ENCODE data around the gene PRPF38B. TPM values are rescaled to one million over a fixed set of nuclear protein-coding genes. Genes with fewer than 3 reads are reported as not detected.

PRPF38B gene
- total RNA-seq (26.6 TPM), polyA plus RNA-seq (29.6 TPM)

DNA sequence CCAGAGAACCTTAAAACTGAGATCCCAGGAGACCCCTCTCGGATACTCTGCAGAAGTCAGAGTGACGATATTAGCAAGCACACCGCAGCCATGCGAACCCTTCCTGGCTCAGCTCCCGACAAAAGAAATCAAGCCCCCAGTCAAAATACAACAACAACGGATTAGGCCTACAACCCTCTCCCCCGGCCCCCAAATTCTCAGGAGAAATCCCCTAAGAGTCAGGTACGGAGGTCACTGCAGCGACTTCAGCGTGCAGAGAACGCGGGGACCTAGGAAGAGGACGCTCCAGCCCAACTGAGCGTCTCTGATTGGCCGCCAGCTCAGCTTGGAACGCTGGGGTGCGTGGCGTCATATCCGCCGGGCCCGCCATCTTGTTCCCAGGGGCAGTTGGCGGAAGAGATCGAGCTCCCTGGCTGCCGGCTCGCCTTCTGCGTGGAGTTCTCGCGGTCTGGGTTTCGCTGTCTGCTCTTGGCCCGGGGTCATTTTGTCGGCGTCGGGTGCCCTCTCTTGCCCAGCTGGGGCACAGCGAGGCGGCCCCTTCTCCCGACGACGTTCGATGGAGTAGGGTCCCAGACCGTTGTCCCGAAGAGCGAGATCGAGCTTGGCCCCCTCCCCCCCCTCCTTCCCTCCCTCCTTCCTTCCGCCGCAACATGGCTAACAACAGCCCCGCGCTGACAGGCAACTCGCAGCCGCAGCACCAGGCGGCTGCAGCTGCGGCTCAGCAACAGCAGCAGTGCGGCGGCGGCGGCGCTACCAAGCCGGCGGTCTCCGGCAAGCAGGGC, at the start of gene PRPF38B:
TSS of gene PRPF38B (plus strand) at position 369 of the 782 bp plus-strand sequence. CDS start at position 651, 282 bp downstream.
- no peaks in the 10 kb centered on the region for H3K36me3 ChIP-seq (ENCODE audit: insufficient read depth)
- H3K4me3 ChIP-seq (ENCODE audit: low read depth, low read length): peak within 1 kb of the TSS; percentile 74
- peak; percentile 85 for DNase-seq (ENCODE audit: extremely low spot score)
- H3K27ac ChIP-seq (ENCODE audit: low read depth): peak within 1 kb of the TSS; percentile 97
- no peaks in the 10 kb centered on the region for H3K4me1 ChIP-seq (ENCODE audit: insufficient read depth)
- under 1% methylated on average over 59 of the region's 59 CpGs for WGBS

- no peaks in the 10 kb centered on the region for H3K4me1 ChIP-seq (ENCODE audit: insufficient read depth)
- 28% methylated on average over 3 of the region's 3 CpGs for WGBS
- DNase-seq (ENCODE audit: extremely low spot score): peak; percentile 28
- no peaks in the 10 kb centered on the region for H3K36me3 ChIP-seq (ENCODE audit: insufficient read depth)
- no peak overlapping the region for H3K27ac ChIP-seq (ENCODE audit: low read depth)
- H3K4me3 ChIP-seq (ENCODE audit: low read depth, low read length): no peak overlapping the region
Observed at GRCh38 chr1:108643492-108644335, 48.4 kb upstream of the PRPF38B start.

GRCh38 chr1:108644984-108645383, 47.1 kb upstream of the PRPF38B start:
- Histone ChIP-seq H3K36me3 (ENCODE audit: insufficient read depth) (no peaks in the 10 kb centered on the region), H3K4me1 (ENCODE audit: insufficient read depth) (no peaks in the 10 kb centered on the region), H3K27ac (ENCODE audit: low read depth) (no peak overlapping the region), H3K4me3 (ENCODE audit: low read depth, low read length) (no peak overlapping the region)
- 52% methylated on average over 7 of the region's 7 CpGs for WGBS
- no peak for DNase-seq (ENCODE audit: extremely low spot score)

GRCh38 chr1:108645564-108646184, 46.4 kb upstream of the PRPF38B start:
- H3K4me3 ChIP-seq (ENCODE audit: low read depth, low read length): no peak overlapping the region
- no peaks in the 10 kb centered on the region for H3K4me1 ChIP-seq (ENCODE audit: insufficient read depth)
- no peaks in the 10 kb centered on the region for H3K36me3 ChIP-seq (ENCODE audit: insufficient read depth)
- H3K27ac ChIP-seq (ENCODE audit: low read depth): peak overlapping the region; percentile 97
- 79% methylated on average over 9 of the region's 9 CpGs for WGBS
- no peak for DNase-seq (ENCODE audit: extremely low spot score)

DNA sequence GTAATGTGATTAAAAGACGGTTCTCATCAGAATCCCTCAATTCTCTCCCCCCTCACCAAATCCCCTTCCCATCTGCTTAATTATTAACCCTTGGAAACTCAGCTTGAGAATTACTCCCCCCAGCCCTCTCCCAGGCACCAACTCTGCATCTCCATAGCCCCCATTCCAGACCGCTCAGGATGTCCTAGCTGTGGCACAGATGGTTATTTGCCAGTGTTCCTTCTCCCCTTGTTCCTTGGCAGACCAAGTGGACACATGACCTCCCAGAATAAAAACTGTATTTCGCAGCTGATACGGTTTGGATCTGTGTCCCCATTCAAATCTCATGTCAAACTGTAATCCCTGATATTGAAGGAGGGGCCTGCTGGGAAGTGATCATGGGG, 45.9 kb upstream of the PRPF38B start:
- peak overlapping the region; percentile 97 for H3K27ac ChIP-seq (ENCODE audit: low read depth)
- H3K4me3 ChIP-seq (ENCODE audit: low read depth, low read length): no peak overlapping the region
- no peak for DNase-seq (ENCODE audit: extremely low spot score)
- H3K4me1 ChIP-seq (ENCODE audit: insufficient read depth): no peaks in the 10 kb centered on the region
- H3K36me3 ChIP-seq (ENCODE audit: insufficient read depth): no peaks in the 10 kb centered on the region
- WGBS: 80% methylated on average over 4 of the region's 4 CpGs

DNA sequence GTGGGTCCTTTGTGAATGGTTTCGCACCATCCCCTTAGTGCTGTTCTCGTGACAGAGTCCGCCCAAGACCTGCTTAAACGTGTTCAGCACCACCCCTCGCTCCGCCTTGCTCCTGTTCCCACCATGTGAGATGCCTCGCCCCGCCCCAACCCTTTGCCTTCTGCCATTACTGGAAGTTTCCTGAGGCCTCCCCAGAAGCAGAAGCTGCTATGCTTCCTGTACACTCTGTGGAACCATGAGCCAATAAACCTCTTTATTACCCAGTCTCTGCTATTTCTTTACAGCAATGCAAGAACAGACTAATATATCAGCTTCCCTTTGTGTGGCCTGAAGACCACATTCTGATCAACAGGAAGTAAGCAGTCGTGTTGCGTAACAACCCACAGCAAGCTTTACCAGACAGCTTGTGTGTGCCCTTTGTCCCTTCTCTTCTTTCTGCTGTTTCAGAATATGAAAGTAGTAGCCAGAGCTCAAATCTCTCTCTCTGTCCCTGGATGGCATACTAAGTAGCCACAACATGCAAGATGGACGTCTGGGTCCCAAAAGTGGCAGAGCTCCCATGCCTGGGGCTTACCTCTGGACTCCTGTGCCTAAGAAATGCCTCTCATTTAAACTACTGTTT, 45.4 kb upstream of the PRPF38B start:
- no peaks in the 10 kb centered on the region for H3K36me3 ChIP-seq (ENCODE audit: insufficient read depth)
- H3K27ac ChIP-seq (ENCODE audit: low read depth): peak overlapping the region; percentile 97
- peak; percentile 57 for DNase-seq (ENCODE audit: extremely low spot score)
- no peaks in the 10 kb centered on the region for H3K4me1 ChIP-seq (ENCODE audit: insufficient read depth)
- no peak overlapping the region for H3K4me3 ChIP-seq (ENCODE audit: low read depth, low read length)
- WGBS: 74% methylated on average over 11 of the region's 11 CpGs

DNA sequence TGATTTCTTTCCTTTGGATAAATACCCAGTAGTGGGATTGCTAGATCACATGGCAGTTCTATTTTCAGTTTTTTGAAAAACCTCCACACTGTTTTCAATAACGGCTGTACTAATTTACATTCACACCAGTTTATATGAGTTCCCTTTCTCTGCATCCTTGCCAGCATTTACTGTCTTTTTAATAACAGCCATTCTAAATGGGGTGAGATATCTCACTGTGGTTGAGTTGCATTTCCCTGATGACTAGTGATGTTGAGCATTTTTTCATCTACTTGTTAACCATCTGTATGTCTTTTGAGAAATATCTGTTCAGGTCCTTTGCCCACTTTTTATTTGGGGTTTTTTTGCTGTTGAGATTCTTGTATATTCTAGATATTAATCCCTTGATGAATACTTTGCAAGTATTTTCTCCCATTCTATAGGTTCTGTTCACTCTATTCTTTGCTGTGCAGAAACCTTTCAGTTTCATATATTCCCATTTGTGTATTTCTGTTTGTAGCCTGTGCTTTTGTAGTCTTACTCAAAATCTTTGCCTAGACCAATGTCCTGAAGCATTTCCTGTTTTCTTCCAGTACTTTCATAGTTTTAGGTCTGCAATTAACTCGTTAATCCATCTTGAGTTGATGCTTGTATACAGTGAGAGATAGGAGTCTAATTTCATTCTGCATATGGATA, 38.5 kb upstream of the PRPF38B start:
- Histone ChIP-seq H3K27ac (ENCODE audit: low read depth) (no peak overlapping the region), H3K4me1 (ENCODE audit: insufficient read depth) (no peaks in the 10 kb centered on the region), H3K36me3 (ENCODE audit: insufficient read depth) (no peaks in the 10 kb centered on the region), H3K4me3 (ENCODE audit: low read depth, low read length) (no peak overlapping the region)
- DNase-seq (ENCODE audit: extremely low spot score): no peak
- 73% methylated on average over 2 of the region's 2 CpGs for WGBS

DNA sequence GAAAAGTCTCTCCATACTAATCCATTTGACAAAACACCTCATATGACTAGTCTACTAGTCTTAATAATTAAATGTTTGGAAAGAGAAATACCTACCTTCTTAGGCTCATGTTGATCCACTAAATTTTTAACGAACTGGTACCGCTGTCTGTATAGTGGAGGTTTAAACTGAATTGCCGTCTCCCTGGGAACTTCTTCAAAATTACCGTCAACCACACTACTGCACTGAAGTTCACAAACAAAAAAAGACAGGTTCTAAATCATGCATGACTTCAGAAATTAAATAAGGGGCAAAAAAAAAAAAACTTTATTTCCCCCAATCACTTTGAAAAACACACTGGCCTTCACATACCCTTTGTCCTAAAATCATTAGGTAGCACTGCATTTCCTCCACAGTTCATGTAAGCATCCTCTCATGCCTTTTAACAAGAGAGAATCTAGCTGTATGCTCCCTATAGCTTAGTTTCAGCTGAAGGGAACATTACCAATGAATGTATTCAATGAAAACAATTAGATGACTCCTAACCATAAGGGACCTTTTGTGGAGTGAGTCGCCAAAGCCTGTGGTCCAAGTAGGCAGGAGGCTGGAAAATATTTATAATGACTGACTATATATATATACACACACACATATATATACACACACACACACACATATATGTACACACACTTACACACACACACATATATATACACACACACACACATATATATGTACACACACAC, 34.6 kb upstream of the PRPF38B start:
- no peak overlapping the region for H3K27ac ChIP-seq (ENCODE audit: low read depth)
- 89% methylated on average over 5 of the region's 5 CpGs for WGBS
- H3K36me3 ChIP-seq (ENCODE audit: insufficient read depth): no peaks in the 10 kb centered on the region
- no peak for DNase-seq (ENCODE audit: extremely low spot score)
- no peak overlapping the region for H3K4me3 ChIP-seq (ENCODE audit: low read depth, low read length)
- no peaks in the 10 kb centered on the region for H3K4me1 ChIP-seq (ENCODE audit: insufficient read depth)

GRCh38 chr1:108661030-108661609, 31.0 kb upstream of the PRPF38B start, which contains the start of gene HENMT1:
HENMT1 (minus strand) TSS chr1:108661093; CDS start chr1:108659884, 1,209 bp downstream.
- peak; percentile 23 for DNase-seq (ENCODE audit: extremely low spot score)
- Histone ChIP-seq H3K27ac (ENCODE audit: low read depth) (peak within 1 kb of the TSS; percentile 92), H3K36me3 (ENCODE audit: insufficient read depth) (no peaks in the 10 kb centered on the region), H3K4me3 (ENCODE audit: low read depth, low read length) (peak within 1 kb of the TSS; percentile 60), H3K4me1 (ENCODE audit: insufficient read depth) (no peaks in the 10 kb centered on the region)
- under 1% methylated on average over 81 of the region's 81 CpGs for WGBS

GRCh38 chr1:108663074-108663473, 29.0 kb upstream of the PRPF38B start:
- no peak for DNase-seq (ENCODE audit: extremely low spot score)
- Histone ChIP-seq H3K36me3 (ENCODE audit: insufficient read depth) (no peaks in the 10 kb centered on the region), H3K27ac (ENCODE audit: low read depth) (no peak overlapping the region), H3K4me3 (ENCODE audit: low read depth, low read length) (no peak overlapping the region), H3K4me1 (ENCODE audit: insufficient read depth) (no peaks in the 10 kb centered on the region)
- WGBS: 81% methylated on average over 2 of the region's 2 CpGs

GRCh38 chr1:108664481-108664880, 27.6 kb upstream of the PRPF38B start:
- no peak overlapping the region for H3K27ac ChIP-seq (ENCODE audit: low read depth)
- H3K4me3 ChIP-seq (ENCODE audit: low read depth, low read length): no peak overlapping the region
- no peaks in the 10 kb centered on the region for H3K4me1 ChIP-seq (ENCODE audit: insufficient read depth)
- no peaks in the 10 kb centered on the region for H3K36me3 ChIP-seq (ENCODE audit: insufficient read depth)
- WGBS: 71% methylated on average over 6 of the region's 6 CpGs
- DNase-seq (ENCODE audit: extremely low spot score): no peak

DNA sequence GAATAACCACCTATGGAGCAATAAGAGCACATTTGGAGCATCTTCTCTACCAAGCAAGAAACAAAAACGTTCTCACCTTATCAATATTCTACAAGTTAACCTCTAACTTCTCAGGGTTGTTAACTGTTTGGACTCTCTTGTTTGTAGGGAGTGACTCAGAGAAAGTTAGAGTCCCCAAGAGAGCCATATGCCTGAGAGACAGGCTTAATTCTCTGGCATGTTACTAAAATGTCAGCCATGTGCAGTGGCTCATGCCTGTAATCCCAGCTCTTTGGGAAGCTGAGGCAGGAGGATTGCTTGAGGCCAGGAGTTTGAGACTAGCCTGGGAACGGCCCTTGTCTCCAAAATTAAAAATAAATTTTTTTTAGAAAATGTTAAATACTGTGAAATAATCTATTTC, 27.0 kb upstream of the PRPF38B start:
- 73% methylated on average over 2 of the region's 2 CpGs for WGBS
- Histone ChIP-seq H3K4me1 (ENCODE audit: insufficient read depth) (no peaks in the 10 kb centered on the region), H3K27ac (ENCODE audit: low read depth) (no peak overlapping the region), H3K4me3 (ENCODE audit: low read depth, low read length) (no peak overlapping the region), H3K36me3 (ENCODE audit: insufficient read depth) (no peaks in the 10 kb centered on the region)
- no peak for DNase-seq (ENCODE audit: extremely low spot score)
